Glutamatergic neuron (in vitro differentiated cells): ENCODE results near the gene TUBE1. TPM values are rescaled to one million over a fixed set of nuclear protein-coding genes. Genes with fewer than 3 reads are reported as not detected.
"Not testable (repeated sequence)": the region's sequence is repeated elsewhere in the genome, so short reads cannot be mapped to it uniquely, and the experiment has no call there.

Experiments used
- DNase-seq: peaks from one replicate; pipeline ENCODE4 v3.0.0; 2022
- H3K27ac Mint-ChIP-seq: one replicate; pipeline ENCODE4 v1.8.0; 2020; ENCODE audit warnings: mild to moderate bottlenecking, mixed read lengths, inconsistent platforms; ENCODE audit not compliant: unreplicated experiment
- H3K27me3 Mint-ChIP-seq: one replicate; pipeline ENCODE4 v1.8.0; 2020; ENCODE audit warnings: mild to moderate bottlenecking, moderate library complexity, mixed read lengths, inconsistent platforms; ENCODE audit not compliant: unreplicated experiment
- H3K36me3 Mint-ChIP-seq: one replicate; pipeline ENCODE4 v1.8.0; 2020; ENCODE audit warnings: mild to moderate bottlenecking, mixed read lengths, inconsistent platforms; ENCODE audit not compliant: unreplicated experiment
- H3K4me1 Mint-ChIP-seq: one replicate; pipeline ENCODE4 v1.8.0; 2020; ENCODE audit warnings: mild to moderate bottlenecking, low read depth, mixed read lengths, inconsistent platforms; ENCODE audit not compliant: unreplicated experiment
- H3K4me3 Mint-ChIP-seq: one replicate; pipeline ENCODE4 v1.8.0; 2020; ENCODE audit warnings: mild to moderate bottlenecking, mixed read lengths, inconsistent platforms; ENCODE audit not compliant: unreplicated experiment
- H3K9me3 Mint-ChIP-seq: one replicate; pipeline ENCODE4 v1.8.0; 2020; ENCODE audit warnings: mild to moderate bottlenecking, moderate library complexity, mixed read lengths, inconsistent platforms; ENCODE audit not compliant: unreplicated experiment
- total RNA-seq: library from RNA; stranded (reverse); fragmentation: NEBNext Ultra II Directional; extraction: Animal tissue kit (Norgen Biotek cat#: 25700); gene quantifications from one replicate; pipeline ENCODE4 v1.2.1, GENCODE V29; 2021; ENCODE audit not compliant: unreplicated experiment
- TF ChIP-seq, protein P1 (sequence below): fragments of 200-600 bp; sonication (generic); IDR thresholded peaks from one replicate; pipeline ENCODE4 v1.5.0; 2021; ENCODE audit not compliant: partially characterized antibody, unreplicated experiment

The TUBE1 gene
- total RNA-seq, 1 donor from 2014 or later = 18.4 TPM

DNA sequence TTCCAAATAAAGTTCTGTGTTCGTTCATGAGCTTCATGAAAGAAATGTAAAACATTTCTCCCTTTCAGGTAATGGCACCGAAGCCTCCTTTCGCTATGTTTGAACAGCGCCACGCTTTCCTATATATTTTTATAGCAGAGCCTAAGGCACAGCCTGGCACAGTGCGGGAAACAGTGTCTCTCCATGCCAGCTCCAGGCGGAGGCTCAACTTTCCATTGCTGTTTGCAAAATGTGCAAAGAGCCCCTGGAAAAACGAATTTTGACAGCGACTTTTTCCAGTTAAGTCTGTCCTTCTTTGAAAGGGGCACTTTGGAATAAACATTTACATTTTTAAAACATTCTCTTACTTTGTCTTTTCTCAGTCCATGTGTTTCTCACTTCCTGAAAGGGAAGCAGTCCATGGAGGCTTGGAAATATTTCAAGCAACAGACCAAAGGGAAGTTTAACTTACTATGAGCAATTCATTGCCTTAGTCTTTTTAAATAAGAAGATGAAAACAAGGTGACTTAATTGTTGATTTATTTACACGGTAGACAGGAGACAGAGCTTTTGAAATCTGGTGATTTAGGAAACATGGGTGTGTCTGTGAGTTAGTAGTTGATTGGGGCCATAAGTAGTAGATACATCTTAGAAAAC is 32.6 kb downstream of the TUBE1 start:
- Mint-ChIP-seq H3K27me3 (no peaks in the 10 kb centered on the region), H3K9me3 (peaks cover 7% of the 10 kb centered on the region), H3K36me3 (no peaks in the 10 kb centered on the region), H3K4me1 (no peaks in the 10 kb centered on the region), H3K27ac (no peak overlapping the region), H3K4me3 (no peak overlapping the region)
- TF ChIP-seq, protein P1, sequence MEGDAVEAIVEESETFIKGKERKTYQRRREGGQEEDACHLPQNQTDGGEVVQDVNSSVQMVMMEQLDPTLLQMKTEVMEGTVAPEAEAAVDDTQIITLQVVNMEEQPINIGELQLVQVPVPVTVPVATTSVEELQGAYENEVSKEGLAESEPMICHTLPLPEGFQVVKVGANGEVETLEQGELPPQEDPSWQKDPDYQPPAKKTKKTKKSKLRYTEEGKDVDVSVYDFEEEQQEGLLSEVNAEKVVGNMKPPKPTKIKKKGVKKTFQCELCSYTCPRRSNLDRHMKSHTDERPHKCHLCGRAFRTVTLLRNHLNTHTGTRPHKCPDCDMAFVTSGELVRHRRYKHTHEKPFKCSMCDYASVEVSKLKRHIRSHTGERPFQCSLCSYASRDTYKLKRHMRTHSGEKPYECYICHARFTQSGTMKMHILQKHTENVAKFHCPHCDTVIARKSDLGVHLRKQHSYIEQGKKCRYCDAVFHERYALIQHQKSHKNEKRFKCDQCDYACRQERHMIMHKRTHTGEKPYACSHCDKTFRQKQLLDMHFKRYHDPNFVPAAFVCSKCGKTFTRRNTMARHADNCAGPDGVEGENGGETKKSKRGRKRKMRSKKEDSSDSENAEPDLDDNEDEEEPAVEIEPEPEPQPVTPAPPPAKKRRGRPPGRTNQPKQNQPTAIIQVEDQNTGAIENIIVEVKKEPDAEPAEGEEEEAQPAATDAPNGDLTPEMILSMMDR = no peak
- DNase-seq = no peak

DNA sequence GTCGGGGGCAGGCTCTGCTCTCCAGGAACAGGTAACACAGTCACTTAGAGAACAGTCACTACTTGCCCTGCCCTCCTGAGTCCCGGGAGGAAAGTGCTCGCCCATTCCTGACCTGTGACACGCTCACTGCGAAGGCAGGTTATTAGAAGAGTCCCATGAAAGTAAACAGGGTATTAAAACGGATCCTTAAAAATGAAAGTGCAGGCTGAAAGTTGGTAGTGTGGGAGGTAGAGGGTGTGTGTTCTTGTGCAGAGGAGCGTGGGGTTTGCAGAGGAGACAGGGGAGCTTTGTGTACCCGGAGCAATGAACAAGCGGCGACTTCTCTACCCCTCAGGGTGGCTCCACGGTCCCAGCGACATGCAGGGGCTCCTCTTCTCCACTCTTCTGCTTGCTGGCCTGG is 33.3 kb downstream of the TUBE1 start, which contains the start of gene CCN6:
CCN6 (plus strand) TSS at position 104 of the 400 bp plus-strand sequence; CDS start at position 358, 254 bp downstream.
- Mint-ChIP-seq H3K4me3 (no peak within 1 kb of the TSS), H3K36me3 (no peaks in the 10 kb centered on the region), H3K9me3 (peaks cover 7% of the 10 kb centered on the region), H3K27ac (no peak within 1 kb of the TSS), H3K27me3 (no peaks in the 10 kb centered on the region), H3K4me1 (no peaks in the 10 kb centered on the region)
- DNase-seq = no peak
- TF ChIP-seq, protein P1 = no peak

DNA sequence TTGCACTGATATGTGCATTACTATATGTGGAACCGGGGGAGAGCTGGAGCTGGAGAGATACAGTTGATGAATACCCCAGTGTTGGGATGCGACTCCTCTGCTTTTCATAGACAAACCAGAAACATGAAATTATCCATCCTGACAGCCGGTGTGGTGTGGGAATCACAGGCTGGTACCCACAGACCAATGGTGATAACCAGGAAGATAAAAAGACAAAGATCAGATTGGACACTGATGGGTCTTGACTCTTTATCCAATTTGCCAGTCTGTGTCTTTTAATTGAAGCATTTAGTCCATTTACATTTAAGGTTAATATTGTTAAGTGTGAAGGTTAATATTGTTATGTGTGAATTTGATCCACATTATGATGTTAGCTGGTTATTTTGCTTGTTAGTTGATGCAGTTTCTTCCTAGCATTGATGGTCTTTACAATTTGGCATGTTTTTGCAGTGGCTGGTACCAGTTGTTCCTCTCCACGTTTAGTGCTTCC is 36.0 kb downstream of the TUBE1 start:
- H3K9me3 Mint-ChIP-seq, DNase-seq, H3K4me3 Mint-ChIP-seq, H3K36me3 Mint-ChIP-seq, H3K27me3 Mint-ChIP-seq, H3K4me1 Mint-ChIP-seq: not testable (repeated sequence)
- peak overlapping the region; percentile 4 for H3K27ac Mint-ChIP-seq

DNA sequence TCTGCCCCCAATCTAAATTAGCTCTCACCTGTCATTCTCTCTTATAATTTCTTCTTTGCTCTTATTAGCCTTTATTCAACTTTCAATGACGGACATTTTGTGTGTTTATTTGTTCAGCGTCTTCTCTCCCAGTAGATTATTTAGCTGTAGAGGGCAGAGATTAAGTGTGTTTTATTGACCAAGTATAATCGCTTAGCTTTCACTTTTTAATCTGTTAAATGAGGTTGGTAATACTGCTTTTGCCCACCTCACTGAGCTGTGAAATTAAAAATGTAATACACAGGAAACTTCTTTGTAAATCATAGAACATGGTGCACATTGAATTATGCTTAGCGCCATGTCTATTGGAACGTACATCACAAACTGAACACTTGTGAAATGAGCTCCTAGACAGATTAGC is 36.9 kb downstream of the TUBE1 start:
- DNase-seq = no peak
- TF ChIP-seq, protein P1 = no peak
- Mint-ChIP-seq H3K27ac (no peak overlapping the region), H3K4me1 (peaks cover 3% of the 10 kb centered on the region), H3K36me3 (no peaks in the 10 kb centered on the region), H3K27me3 (no peaks in the 10 kb centered on the region), H3K4me3 (no peak overlapping the region), H3K9me3 (peaks cover 7% of the 10 kb centered on the region)

DNA sequence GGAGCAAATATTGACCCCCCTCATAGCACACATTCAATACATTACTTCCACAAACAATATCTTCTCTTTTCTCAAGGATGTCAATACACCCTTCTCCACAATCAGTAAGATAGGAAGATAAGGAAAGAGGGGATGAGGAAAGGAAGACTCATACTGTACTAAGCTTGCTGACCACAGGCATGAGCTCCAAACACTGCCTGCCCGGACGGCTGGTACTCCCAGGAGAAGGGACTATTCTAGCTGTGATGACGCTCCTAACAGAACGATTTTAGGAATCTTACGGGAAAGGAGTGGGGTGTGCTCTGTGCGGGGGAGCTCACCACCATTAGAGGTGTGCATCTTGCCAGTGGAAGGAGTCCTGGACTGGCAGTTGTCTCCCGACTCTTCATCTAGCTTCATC is 37.3 kb downstream of the TUBE1 start:
- TF ChIP-seq, protein P1 = no peak
- DNase-seq = no peak
- Mint-ChIP-seq H3K9me3 (peaks cover 7% of the 10 kb centered on the region), H3K4me3 (no peak overlapping the region), H3K36me3 (no peaks in the 10 kb centered on the region), H3K27ac (no peak overlapping the region), H3K27me3 (no peaks in the 10 kb centered on the region), H3K4me1 (peaks cover 3% of the 10 kb centered on the region)
